H9 (cell line): Measurements from ENCODE around the gene XPNPEP2. TPM values are rescaled to one million over a fixed set of nuclear protein-coding genes. Genes with fewer than 3 reads are reported as not detected.

Source experiments
- DNase-seq: peaks from one replicate; pipeline ENCODE4 v3.0.0-alpha.2; 2017
- H2AFZ ChIP-seq: one replicate; pipeline ENCODE4 v1.6.1; 2013; ENCODE audit warnings: mild to moderate bottlenecking, low read length, control low read depth, moderate library complexity
- H2AK5ac ChIP-seq: 2 replicates; pipeline ENCODE4 v1.6.1; 2013; ENCODE audit warnings: low read length, control low read depth, mixed read lengths; ENCODE audit not compliant: insufficient read length
- H2BK120ac ChIP-seq: one replicate; pipeline ENCODE4 v1.6.1; 2013; ENCODE audit warnings: low read depth, mild to moderate bottlenecking, low read length, control low read depth, inconsistent platforms; ENCODE audit not compliant: poor library complexity, severe bottlenecking
- H2BK12ac ChIP-seq: 2 replicates; pipeline ENCODE4 v1.6.1; 2013; ENCODE audit warnings: low read length, control low read depth, mixed read lengths, low read depth; ENCODE audit not compliant: insufficient read length
- H2BK15ac ChIP-seq: 2 replicates; pipeline ENCODE4 v1.6.1; 2013; ENCODE audit warnings: low read depth, low read length, control low read depth
- H2BK20ac ChIP-seq: one replicate; pipeline ENCODE4 v1.6.1; 2013; ENCODE audit warnings: low read depth, mild to moderate bottlenecking, low read length, control low read depth, inconsistent platforms; ENCODE audit not compliant: poor library complexity, severe bottlenecking
- H2BK5ac ChIP-seq: 2 replicates; pipeline ENCODE4 v1.6.1; 2013; ENCODE audit warnings: low read length, control low read depth, mixed read lengths; ENCODE audit not compliant: insufficient read length
- H3K14ac ChIP-seq: 2 replicates; pipeline ENCODE4 v1.6.1; 2013; ENCODE audit warnings: low read length, control low read depth; ENCODE audit not compliant: insufficient read depth
- H3K18ac ChIP-seq: 2 replicates; pipeline ENCODE4 v1.6.1; 2013; ENCODE audit warnings: low read depth, mild to moderate bottlenecking, mixed read lengths, low read length, control low read depth; ENCODE audit not compliant: insufficient read length
- H3K23ac ChIP-seq: 2 replicates; pipeline ENCODE4 v1.6.1; 2013; ENCODE audit warnings: low read length, control low read depth, mixed read lengths, low read depth; ENCODE audit not compliant: insufficient read length
- H3K23me2 ChIP-seq: 2 replicates; pipeline ENCODE4 v1.6.1; 2013; ENCODE audit warnings: low read depth, mild to moderate bottlenecking, mixed read lengths, low read length, control low read depth; ENCODE audit not compliant: insufficient read length, poor library complexity, severe bottlenecking
- H3K27ac ChIP-seq: 2 replicates; pipeline ENCODE4 v1.5.1; 2013; ENCODE audit warnings: low read length, control low read depth, mixed read lengths, low read depth; ENCODE audit not compliant: insufficient read length
- H3K27me3 ChIP-seq: 2 replicates; pipeline ENCODE4 v1.6.1; 2013; ENCODE audit warnings: low read length, control low read depth, inconsistent platforms; ENCODE audit not compliant: insufficient read depth
- H3K4ac ChIP-seq: 2 replicates; pipeline ENCODE4 v1.6.1; 2013; ENCODE audit warnings: low read depth, mild to moderate bottlenecking, control low read depth, inconsistent platforms, low read length, moderate library complexity
- H3K4me1 ChIP-seq: 2 replicates; pipeline ENCODE4 v1.6.1; 2013; ENCODE audit warnings: low read length, control low read depth, inconsistent platforms; ENCODE audit not compliant: insufficient read depth
- H3K4me2 ChIP-seq: 2 replicates; pipeline ENCODE4 v1.6.1; 2013; ENCODE audit warnings: low read length, control low read depth, mixed read lengths; ENCODE audit not compliant: insufficient read length, insufficient read depth
- H3K56ac ChIP-seq: 2 replicates; pipeline ENCODE4 v1.6.1; 2013; ENCODE audit warnings: low read depth, mild to moderate bottlenecking, mixed read lengths, low read length, control low read depth; ENCODE audit not compliant: insufficient read length
- H3K79me1 ChIP-seq: 2 replicates; pipeline ENCODE4 v1.6.1; 2013; ENCODE audit warnings: low read depth, mild to moderate bottlenecking, moderate library complexity, low read length, control low read depth, inconsistent platforms; ENCODE audit not compliant: insufficient read depth, poor library complexity, severe bottlenecking
- H3K79me2 ChIP-seq: 2 replicates; pipeline ENCODE4 v1.6.1; 2013; ENCODE audit warnings: low read length, control low read depth, inconsistent platforms; ENCODE audit not compliant: insufficient read depth
- H3K9ac ChIP-seq: 2 replicates; pipeline ENCODE4 v1.6.1; 2013; ENCODE audit warnings: low read length, control low read depth, mixed read lengths; ENCODE audit not compliant: insufficient read length; ENCODE audit errors: extremely low read depth
- H3K9me3 ChIP-seq: one replicate; pipeline ENCODE4 v1.6.1; 2013; ENCODE audit warnings: low read depth, low read length, inconsistent platforms; ENCODE audit not compliant: control insufficient read depth
- H3T11ph ChIP-seq: one replicate; pipeline ENCODE4 v1.6.1; 2013; ENCODE audit warnings: mild to moderate bottlenecking, low read length, control low read depth, inconsistent platforms
- H4K20me1 ChIP-seq: one replicate; pipeline ENCODE4 v1.6.1; 2013; ENCODE audit not compliant: control insufficient read depth, insufficient read length, insufficient read depth
- H4K5ac ChIP-seq: 2 replicates; pipeline ENCODE4 v1.6.1; 2013; ENCODE audit warnings: low read depth, mild to moderate bottlenecking, mixed read lengths, low read length, control low read depth; ENCODE audit not compliant: insufficient read length
- H4K8ac ChIP-seq: replicated peaks from 2 replicates; pipeline ENCODE4 v1.6.1; 2013; ENCODE audit warnings: low read length, control low read depth, mixed read lengths, low read depth; ENCODE audit not compliant: insufficient read length
- H4K91ac ChIP-seq: 2 replicates; pipeline ENCODE4 v1.6.1; 2013; ENCODE audit warnings: low read depth, mild to moderate bottlenecking, moderate library complexity, mixed read lengths, low read length, control low read depth; ENCODE audit not compliant: insufficient read length
- H3K27ac Mint-ChIP-seq, 3 experiments: 2 replicates in 2 of 3; 3 replicates in 1 of 3; pipeline ENCODE4 v1.8.0; 2020 to 2021; ENCODE audit warnings: mixed read lengths in 3 of 3, mild to moderate bottlenecking in 1 of 3, moderate library complexity in 1 of 3
- H3K27me3 Mint-ChIP-seq: 2 replicates; pipeline ENCODE4 v1.8.0; 2021; ENCODE audit warnings: low read depth, mild to moderate bottlenecking, moderate library complexity, mixed read lengths
- H3K36me3 Mint-ChIP-seq, 3 experiments: 2 replicates in 2 of 3; 3 replicates in 1 of 3; pipeline ENCODE4 v1.8.0; 2020 to 2021; ENCODE audit warnings: low read depth in 3 of 3, mixed read lengths in 3 of 3; ENCODE audit not compliant: insufficient read depth in 1 of 3
- H3K4me1 Mint-ChIP-seq, 2 experiments: 2 replicates each; pipeline ENCODE4 v1.8.0; 2020; ENCODE audit warnings: mixed read lengths in 2 of 2
- H3K4me3 Mint-ChIP-seq, 2 experiments: 2 replicates in 1 of 2; 3 replicates in 1 of 2; pipeline ENCODE4 v1.8.0; 2020 to 2021; ENCODE audit warnings: mild to moderate bottlenecking in 2 of 2, mixed read lengths in 2 of 2, moderate library complexity in 1 of 2
- H3K9me3 Mint-ChIP-seq, 2 experiments: 2 replicates in 1 of 2; 3 replicates in 1 of 2; pipeline ENCODE4 v1.8.0; 2020; ENCODE audit warnings: mild to moderate bottlenecking in 2 of 2, mixed read lengths in 2 of 2, moderate library complexity in 1 of 2
- CTCF ChIP-seq: fragments of 200-600 bp; sonication (generic); conservative IDR thresholded peaks from 3 replicates; pipeline ENCODE4 v1.8.0; 2021; ENCODE audit warnings: antibody characterized with exemption, mild to moderate bottlenecking
- WGBS: extraction: QIAGEN DNeasy Blood & Tissue Kit; methylation state at CpG from one replicate; pipeline ENCODE4 v1.1.7; 2013; ENCODE audit warnings: missing lambda C conversion rate, low lambda C conversion rate, mixed read lengths; ENCODE audit not compliant: insufficient read length; ENCODE audit errors: extremely low coverage; 5-methylcytosine and 5-hydroxymethylcytosine counted together
- total RNA-seq: library from RNA; stranded (reverse); gene quantifications from 2 replicates; pipeline ENCODE4 v1.2.1, GENCODE V29; 2021

Gene XPNPEP2
- total RNA-seq, 1 experiment from 2014 or later = 0.11 TPM

- no peak overlapping the region for H3K18ac ChIP-seq
- H2AFZ ChIP-seq = no peak overlapping the region
- H4K20me1 ChIP-seq = no peaks in the 10 kb centered on the region
- H3K79me1 ChIP-seq = no peaks in the 10 kb centered on the region
- no peak overlapping the region for H3K9ac ChIP-seq
- H3K23me2 ChIP-seq = no peaks in the 10 kb centered on the region
- no peak overlapping the region for H2AK5ac ChIP-seq
- H3K4me1 ChIP-seq = no peaks in the 10 kb centered on the region
- no peak overlapping the region for H4K91ac ChIP-seq
- H3K56ac ChIP-seq = no peak overlapping the region
- no peak overlapping the region for H3T11ph ChIP-seq
- no peak overlapping the region for H3K14ac ChIP-seq
- H3K4me2 ChIP-seq = no peak overlapping the region
- H3K27ac Mint-ChIP-seq = no peak overlapping the region
- peaks cover 17 to 20% of the 10 kb centered on the region in 2 experiments for H3K4me1 Mint-ChIP-seq
- H3K36me3 Mint-ChIP-seq = no peaks in the 10 kb centered on the region; a peak in 2 of 7 replicates
- no peak overlapping the region for H2BK20ac ChIP-seq
- no peaks in the 10 kb centered on the region for H3K79me2 ChIP-seq
- H3K9me3 Mint-ChIP-seq = peaks cover 0 to 64% of the 10 kb centered on the region in 2 experiments; a peak in 3 of 5 replicates
- H3K23ac ChIP-seq = no peak overlapping the region
- no peak overlapping the region for H2BK5ac ChIP-seq
- H3K4me3 Mint-ChIP-seq = no peak overlapping the region
- peaks cover 28% of the 10 kb centered on the region for H3K27me3 Mint-ChIP-seq
- H3K4ac ChIP-seq = no peak overlapping the region
- no peak for DNase-seq
- H3K27ac ChIP-seq = no peak overlapping the region
- no peak overlapping the region for H4K5ac ChIP-seq
- peaks cover 4% of the 10 kb centered on the region for H3K9me3 ChIP-seq
- no peak overlapping the region for H4K8ac ChIP-seq
- no CpG with 5 or more reads among the region's 4 CpGs for WGBS
- H3K27me3 ChIP-seq = no peaks in the 10 kb centered on the region
- no peak overlapping the region for H2BK120ac ChIP-seq
- TF ChIP-seq CTCF = no peak
- no peak overlapping the region for H2BK12ac ChIP-seq
- H2BK15ac ChIP-seq = no peak overlapping the region
Observed at GRCh38 chrX:129747533-129747932, 8.8 kb downstream of the XPNPEP2 start.
